HG02870 (cell line): ENCODE results near the gene CERS1.

Source experiments
- ATAC-seq: cut with Tn5 transposase; IDR thresholded peaks from one replicate; pipeline ENCODE4 v1.9.1; 2021; ENCODE audit warnings: mild to moderate bottlenecking, moderate library complexity; ENCODE audit not compliant: unreplicated experiment

Gene CERS1

DNA sequence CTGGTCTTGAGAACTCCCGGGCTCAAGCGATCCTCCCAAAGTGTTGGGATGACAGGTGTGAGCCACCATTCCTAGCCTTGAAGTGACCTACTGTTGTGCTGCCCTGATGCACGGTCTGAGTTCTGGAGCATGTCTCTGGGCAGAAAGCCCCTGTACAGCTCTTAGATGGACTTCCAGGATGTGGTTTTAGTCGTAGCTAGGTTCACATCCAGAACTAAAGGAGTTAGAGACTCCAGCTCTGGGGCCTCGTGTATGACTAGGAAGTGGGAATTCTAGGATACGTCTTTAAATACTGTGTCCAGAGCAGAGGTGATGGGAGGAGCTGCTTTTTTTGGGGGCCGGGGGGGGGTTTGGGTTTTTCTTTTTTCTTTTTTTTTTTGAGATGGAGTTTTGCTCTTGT lies 52.0 kb downstream of the CERS1 start:
- no peak for ATAC-seq

DNA sequence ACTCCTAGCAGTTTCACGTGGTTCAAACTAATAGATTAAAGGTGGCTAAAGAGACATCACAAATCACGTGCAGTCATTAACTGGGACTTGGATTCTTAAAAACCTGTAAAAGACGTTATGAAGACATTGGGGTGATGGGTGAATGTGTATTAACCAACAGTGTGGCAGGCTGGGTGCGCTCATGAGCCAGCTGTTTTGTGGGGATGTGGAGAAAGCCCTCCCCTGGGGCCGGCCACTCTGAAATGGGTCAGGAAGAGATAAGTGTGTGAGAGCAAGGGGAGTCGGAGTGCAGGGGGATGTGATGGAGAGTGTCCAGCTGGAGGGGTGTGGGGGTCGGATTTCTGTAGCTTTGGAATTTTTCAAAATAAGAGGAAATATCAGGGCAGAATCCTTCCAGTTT lies 53.8 kb downstream of the CERS1 start:
- ATAC-seq: no peak

DNA sequence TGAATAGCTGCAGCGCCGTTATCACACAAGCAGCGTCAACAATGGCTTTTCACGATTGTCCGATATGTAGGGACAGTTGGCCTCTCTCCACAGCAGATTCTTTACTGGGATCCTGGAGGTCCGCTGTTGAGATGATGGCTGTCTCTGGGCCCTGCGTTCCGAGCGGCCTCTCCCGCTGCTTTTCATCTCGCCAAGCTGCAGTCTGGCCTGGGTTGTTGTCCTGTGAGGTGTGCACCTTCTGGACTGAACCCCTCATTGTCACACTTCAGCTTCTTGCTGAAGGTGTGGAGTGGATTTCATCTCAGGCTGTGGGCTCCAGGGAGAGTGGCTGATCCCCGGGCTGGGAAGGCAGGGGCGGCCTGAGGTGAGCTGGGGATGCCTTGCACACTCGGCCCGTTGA lies 54.6 kb downstream of the CERS1 start:
- ATAC-seq: no peak

DNA sequence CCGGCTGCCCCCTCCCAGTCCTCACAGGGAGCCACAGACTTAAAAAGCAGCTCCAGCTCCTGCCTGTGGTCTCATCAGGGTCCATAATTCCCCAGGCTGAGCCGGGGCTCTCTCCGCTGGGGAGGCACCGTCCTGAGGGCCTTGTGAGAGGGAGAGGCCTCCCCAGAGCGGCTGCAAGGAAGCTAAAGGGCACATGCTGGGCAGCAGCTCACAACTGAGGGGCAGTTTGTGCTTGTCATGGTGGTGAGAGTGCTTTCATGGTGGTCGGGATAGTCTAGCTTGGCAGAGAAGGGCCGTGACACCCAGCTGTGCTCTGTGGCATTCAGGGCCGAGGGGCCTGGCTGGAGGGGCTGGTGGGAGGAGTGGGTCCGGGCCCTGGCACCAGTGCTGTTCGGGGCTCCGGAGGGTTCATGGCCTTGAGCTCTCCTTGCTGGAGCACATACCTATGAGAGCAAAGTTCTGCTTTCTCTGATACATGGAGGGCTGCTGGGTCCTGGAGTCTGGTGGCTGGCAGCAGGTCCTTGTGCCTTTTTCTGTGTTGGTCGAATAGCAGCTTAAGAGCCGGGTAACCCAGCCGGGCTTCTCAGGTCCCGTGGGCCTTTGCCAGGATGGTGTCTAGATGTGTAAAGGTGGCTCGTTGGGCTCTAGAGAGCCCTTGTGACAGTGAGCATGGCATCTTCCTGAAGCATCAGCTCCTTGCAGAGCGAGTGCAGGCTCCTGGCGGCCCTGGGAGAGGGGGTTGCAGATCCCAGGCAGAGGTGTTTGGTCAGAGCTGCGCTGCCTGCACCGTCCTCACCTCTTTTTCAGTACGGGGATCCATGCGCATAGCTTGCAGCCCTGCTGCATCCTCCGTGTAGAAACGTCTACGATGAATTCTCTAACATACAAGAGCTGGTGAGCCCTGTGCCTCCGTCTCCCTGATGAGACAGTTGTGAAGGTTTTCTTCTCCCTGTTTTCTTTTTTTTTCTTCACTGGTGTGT lies 55.4 kb downstream of the CERS1 start:
- ATAC-seq: no peak

DNA sequence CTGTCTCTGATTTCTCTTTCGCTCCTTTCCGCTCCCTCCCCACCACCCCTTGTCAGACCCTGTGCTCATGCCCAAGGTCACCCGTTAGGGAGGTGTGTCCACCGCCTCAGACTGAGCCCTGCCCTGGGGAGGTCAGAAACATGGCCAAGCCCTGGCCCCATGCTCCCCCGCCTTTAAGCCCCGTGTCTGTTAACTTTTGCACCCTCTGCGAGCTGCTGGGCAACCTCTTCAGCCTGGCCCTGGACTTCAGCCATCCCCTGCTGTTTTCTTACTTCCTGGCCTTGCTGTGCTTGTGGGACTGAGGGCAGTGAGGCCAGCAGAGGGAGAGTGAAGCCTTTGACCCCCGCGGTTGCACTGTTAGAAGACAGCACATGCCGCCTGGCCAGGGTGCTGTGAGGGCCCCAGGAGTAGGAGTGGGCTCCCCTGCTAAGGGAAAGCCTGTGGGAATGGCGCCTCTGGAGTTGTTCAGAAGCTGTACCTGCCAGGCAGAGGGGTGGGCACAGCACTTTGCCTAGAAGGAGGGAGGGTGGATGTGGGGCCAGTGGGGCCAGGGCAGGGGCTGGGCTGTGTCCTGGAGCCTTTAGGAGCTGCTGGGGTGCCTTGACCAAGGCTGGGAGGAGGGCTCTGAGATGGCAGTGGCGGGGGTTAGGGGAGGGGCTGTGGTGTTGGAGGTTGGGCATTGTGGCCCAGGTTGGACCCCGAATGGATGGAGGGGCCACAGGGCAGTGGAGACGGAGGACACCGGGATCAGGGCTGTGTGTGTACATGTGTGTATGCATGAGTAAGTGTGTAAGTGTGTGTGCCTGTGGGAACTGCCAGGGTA lies 56.3 kb downstream of the CERS1 start:
- no peak for ATAC-seq

DNA sequence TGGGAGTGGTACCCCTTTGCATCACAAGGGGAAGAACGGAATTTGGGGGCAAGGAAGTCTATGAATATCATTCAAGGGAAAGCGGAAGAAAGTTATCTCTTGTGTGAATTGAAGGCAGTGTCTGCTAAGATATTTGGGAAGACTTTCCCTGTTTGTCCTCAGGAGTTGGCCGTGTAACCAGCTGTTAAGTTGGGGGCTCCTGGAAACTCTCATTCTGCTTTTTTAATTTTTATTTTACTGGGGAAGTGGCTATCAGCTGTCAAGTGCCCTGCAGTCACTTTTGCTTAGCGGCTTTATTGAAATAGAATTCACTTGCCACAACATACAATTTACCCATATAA lies 61.3 kb downstream of the CERS1 start:
- no peak for ATAC-seq

DNA sequence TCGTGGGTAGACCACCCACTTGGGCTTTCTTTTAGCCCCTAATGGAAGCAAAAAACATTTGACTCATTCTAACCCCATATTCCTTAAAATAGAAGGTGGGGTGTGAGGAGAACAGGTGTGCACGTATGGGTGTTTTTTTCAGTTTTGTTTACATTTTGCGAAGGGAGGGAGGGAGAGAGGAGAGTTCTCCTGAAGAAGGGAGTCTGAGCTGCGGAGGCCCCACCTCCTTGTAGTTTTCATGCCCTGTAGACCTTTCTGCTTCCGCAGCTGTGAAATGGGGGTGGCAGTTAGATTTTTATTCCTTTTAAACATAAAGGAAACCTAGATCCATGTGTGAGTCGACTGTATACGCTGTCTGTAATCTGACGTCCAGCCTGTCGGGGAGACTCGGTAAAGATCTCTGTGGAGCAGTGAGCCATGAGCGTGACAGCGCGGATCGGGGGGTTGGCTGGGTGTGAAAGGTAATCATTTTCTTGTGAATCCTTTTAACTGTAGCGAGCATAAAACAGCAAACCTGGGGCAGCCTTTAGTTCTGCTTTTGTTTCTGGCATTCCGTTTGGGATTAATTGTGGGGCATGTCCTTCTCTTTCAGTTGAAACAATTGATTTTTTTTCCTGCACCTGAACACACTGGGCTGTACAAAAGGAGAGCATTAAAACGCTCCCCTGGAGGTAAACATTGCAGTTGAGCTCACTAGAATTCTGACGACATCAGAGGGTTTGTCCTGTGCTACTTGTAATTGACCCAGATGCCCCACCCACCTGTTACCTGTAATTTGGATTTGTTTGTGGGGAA lies 61.9 kb downstream of the CERS1 start:
- ATAC-seq: no peak

DNA sequence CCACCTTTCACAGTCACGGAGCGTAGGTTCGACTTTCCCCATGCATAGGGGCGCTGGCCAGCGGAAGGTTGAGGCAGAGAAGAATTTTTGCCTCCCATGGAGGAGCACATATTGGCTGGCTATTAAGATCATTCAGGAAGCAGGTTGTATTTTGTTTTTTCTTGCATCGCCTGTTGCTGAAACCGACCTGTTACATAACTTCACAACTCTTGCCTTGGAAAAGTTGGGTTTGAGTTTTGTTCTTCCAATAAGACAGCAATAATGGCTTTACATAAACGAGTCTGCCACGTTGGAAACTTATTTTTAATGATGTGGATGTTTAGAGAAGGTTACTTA lies 62.8 kb downstream of the CERS1 start:
- no peak for ATAC-seq

DNA sequence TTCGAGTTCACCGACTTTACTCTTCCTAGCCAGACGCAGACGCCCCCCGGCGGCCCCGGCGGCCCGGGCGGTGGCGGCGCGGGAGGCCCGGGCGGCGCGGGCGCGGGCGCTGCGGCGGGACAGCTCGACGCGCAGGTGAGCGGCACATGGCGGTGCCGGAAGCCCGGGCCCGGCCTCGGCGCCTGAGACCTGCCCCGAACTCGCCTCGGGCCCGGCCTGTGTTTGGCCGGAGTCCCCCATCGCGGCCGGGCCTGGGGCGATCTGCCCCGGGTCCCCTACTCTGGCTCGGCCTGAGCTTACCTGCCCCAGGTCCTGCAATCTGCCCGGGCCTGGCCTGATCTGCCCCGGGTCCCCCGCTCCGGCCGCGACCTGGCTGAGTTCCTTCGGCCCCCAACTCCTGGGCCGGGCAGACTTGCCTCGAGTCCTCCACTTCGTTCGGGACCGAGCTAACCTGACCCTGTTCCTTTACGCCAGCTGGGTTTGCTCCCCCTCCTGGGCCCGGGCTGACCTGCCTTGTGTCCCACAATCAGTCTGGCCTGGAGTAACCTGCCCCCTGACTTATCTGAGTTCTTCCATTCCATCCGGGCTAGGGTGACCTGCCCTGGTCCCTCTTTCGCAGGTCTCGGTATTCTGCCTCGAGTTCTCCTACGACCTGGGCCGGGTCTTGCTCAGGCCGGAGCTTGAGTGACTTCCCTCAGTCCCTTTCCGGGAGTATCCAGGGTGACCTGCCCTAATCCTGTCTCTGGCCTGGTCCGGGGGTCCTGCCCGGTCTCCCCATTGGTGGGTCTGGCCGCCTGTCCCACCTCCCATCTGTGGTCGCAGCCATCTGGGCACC lies 63.4 kb downstream of the CERS1 start:
- peak; percentile 26 for ATAC-seq

DNA sequence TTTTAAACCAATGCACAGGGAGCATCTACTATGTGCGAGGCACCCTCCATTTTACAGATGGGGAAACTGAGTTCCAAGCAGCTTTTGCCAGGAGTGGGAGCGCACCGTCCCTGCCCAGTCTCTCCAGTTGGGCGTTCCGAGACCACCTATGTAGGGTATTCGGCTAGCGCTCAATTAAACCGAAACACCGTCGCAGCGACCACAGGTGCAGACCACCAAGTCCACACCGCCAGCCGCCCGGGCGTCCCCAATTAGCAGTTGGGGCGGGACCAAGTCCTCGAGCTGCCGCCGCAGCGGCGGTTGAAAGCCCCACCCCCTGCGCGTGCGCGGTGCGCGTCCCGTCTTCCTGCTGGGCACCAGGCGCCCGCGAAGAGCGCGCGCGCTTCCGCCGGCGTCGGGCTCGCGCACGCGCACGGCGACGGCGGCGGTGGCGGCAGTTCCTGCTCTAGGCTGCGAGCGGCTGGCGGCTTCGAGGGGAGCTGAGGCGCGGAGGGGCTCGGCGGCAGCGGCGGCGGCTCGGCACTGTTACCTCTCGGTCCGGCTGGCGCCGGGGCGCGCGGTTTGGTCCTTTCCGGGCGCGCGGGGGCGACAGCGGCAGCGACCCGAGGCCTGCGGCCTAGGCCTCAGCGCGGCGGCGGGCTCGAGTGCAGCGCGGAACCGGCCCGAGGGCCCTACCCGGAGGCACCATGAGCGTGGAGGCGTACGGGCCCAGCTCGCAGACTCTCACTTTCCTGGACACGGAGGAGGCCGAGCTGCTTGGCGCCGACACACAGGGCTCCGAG lies 64.2 kb downstream of the CERS1 start, which contains the start of gene UPF1:
UPF1 (plus strand) TSS at position 436 of the 782 bp plus-strand sequence; CDS start at position 687, 251 bp downstream.
- peak; percentile 59 for ATAC-seq

DNA sequence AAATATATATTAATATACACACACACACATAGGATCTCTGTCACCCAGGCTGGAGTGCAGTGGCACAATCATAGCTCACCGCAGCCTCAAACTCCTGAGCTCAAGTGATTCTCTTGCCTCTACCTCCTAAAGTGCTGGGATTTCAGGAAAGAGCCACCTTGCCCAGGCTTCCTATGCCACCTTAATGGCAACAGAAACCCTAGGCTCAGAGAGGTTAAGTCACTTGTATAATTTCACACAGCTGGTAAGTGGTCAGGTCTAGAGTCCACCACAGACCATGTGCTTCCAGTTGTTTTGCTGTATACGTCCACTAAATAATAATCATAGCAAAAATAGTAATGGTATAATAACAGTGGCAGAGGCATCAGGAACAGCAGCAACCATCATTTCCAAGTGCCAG lies 65.5 kb downstream of the CERS1 start:
- no peak for ATAC-seq

DNA sequence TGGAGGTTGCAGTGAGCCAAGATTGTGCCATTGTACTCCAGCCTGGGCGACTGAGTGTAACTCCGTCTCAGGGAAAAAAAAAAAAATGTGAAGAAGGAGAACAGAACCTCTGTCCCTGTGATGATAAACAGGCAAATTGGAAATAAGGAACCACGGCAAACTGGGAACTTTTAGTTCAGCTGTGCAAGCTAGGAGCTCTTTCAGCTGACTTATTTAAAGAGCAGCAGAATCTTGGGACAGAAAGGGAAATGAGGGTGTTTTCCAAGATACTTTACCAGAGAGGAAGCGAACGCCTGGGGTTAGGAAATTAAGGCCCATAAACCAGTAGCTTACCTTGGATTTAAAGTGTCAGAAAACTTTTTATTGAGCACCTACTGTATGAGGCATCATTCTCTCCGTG lies 67.2 kb downstream of the CERS1 start:
- ATAC-seq: no peak
